Prostate gland (tissue), 2 donors: ENCODE measurements around the gene REXO2.

Experiments used
- POLR2A ChIP-seq: fragments of 450-650 bp; IDR thresholded peaks from one replicate; pipeline ENCODE4 v1.6.1; 2016; ENCODE audit warnings: antibody characterized with exemption, mild to moderate bottlenecking
- POLR2AphosphoS5 ChIP-seq: sonication (generic); formaldehyde crosslinking; IDR thresholded peaks from one replicate; pipeline ENCODE4 v1.6.1; 2017; ENCODE audit warnings: antibody characterized with exemption
- TF ChIP-seq, protein P1 (sequence below), 4 experiments: fragments of 200-600 bp in 2 of 4; fragments of 450-650 bp in 2 of 4; sonication (generic) in 2 of 4; IDR thresholded peaks; 1 replicate in 3 of 4; 2 replicates in 1 of 4; pipeline ENCODE4 v1.5.1; 2016 to 2019; ENCODE audit warnings: antibody characterized with exemption in 4 of 4, mild to moderate bottlenecking in 2 of 4, moderate library complexity in 2 of 4

DNA sequence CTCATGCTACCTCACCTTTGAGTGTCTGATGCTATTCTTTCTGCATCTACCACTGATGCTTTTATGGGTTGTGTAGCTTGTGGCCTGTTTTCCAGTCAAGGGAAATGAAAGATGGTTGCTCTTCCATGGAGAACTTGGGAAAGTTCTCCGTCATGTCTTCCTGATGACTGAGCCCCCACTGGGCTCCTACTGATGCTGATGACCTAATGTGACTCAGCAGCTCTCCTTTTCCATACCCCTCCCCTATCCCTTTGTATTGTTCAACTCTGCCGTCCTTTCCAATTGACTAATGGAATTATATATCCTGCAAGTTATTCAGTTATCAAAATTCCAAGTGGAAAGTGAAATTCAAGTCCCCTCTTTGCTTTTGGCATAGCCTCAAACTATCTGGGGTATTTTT, 44.7 kb downstream of the REXO2 start:
- TF ChIP-seq, protein P1, sequence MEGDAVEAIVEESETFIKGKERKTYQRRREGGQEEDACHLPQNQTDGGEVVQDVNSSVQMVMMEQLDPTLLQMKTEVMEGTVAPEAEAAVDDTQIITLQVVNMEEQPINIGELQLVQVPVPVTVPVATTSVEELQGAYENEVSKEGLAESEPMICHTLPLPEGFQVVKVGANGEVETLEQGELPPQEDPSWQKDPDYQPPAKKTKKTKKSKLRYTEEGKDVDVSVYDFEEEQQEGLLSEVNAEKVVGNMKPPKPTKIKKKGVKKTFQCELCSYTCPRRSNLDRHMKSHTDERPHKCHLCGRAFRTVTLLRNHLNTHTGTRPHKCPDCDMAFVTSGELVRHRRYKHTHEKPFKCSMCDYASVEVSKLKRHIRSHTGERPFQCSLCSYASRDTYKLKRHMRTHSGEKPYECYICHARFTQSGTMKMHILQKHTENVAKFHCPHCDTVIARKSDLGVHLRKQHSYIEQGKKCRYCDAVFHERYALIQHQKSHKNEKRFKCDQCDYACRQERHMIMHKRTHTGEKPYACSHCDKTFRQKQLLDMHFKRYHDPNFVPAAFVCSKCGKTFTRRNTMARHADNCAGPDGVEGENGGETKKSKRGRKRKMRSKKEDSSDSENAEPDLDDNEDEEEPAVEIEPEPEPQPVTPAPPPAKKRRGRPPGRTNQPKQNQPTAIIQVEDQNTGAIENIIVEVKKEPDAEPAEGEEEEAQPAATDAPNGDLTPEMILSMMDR (IDR thresholded peaks at IDR 0.05), result no peak
- TF ChIP-seq POLR2A (no peak), POLR2AphosphoS5 (no peak)
